A673 (cell line): ENCODE measurements around the gene EXOSC10.

Source experiments
- CTCF ChIP-seq: fragments of 300-800, 200-600 bp; sonication (generic); conservative IDR thresholded peaks from 2 replicates; pipeline ENCODE4 v1.5.1; 2017; ENCODE audit warnings: low read depth, mild to moderate bottlenecking, antibody characterized with exemption, low read length, moderate library complexity, mixed read lengths
- EZH2 ChIP-seq: fragments of 200-600 bp; sonication (generic); IDR thresholded peaks from 2 replicates; pipeline ENCODE4 v1.6.1; 2017; ENCODE audit warnings: borderline replicate concordance, low read depth, mild to moderate bottlenecking, mixed read lengths, antibody characterized with exemption, low read length; ENCODE audit not compliant: poor library complexity, severe bottlenecking

- TF ChIP-seq CTCF: no peak
- no peak for TF ChIP-seq EZH2
These were observed 52.9 kb downstream of the EXOSC10 start, which contains the start of gene MASP2 for GRCh38 chr1:11046625-11047365.
